CD4-positive, alpha-beta T cell treated with Interleukin-15 for 4 hours (primary cell): ENCODE data around the gene MTCH1.
"Not testable (repeated sequence)": the region's sequence is repeated elsewhere in the genome, so short reads cannot be mapped to it uniquely, and the experiment has no call there.

Experiments
- DNase-seq: peaks from one replicate; pipeline ENCODE4 v3.0.0-alpha.2; 2020; ENCODE audit warnings: low spot score

MTCH1 gene

GRCh38 chr6:36954262-36954931 lies 31.6 kb downstream of the MTCH1 start, which contains the start of gene PI16:
Gene PI16, plus strand, starts transcription at chr6:36954738. Its CDS starts 23 bp downstream, at chr6:36954761.
- peak; percentile 27 for DNase-seq

GRCh38 chr6:36953931-36954261 lies 32.1 kb downstream of the MTCH1 start:
- no peak for DNase-seq

- DNase-seq = no peak
These were observed 36.4 kb downstream of the MTCH1 start for GRCh38 chr6:36949636-36950035.

- not testable (repeated sequence) for DNase-seq
These were observed 36.9 kb downstream of the MTCH1 start for GRCh38 chr6:36949076-36949475.

- peak; percentile 65 for DNase-seq
These were observed 38.2 kb downstream of the MTCH1 start for GRCh38 chr6:36947570-36948351.

- no peak for DNase-seq
These were observed 39.5 kb downstream of the MTCH1 start for GRCh38 chr6:36946526-36946925.

GRCh38 chr6:36945301-36945700 lies 40.7 kb downstream of the MTCH1 start:
- DNase-seq = no peak

GRCh38 chr6:36944650-36945049 lies 41.3 kb downstream of the MTCH1 start:
- no peak for DNase-seq

- not testable (repeated sequence) for DNase-seq
These were observed 43.7 kb downstream of the MTCH1 start for GRCh38 chr6:36942329-36942728.

GRCh38 chr6:36941561-36941960 lies 44.4 kb downstream of the MTCH1 start:
- not testable (repeated sequence) for DNase-seq

- no peak for DNase-seq
These were observed 46.0 kb downstream of the MTCH1 start for GRCh38 chr6:36940027-36940426.

- not testable (repeated sequence) for DNase-seq
These were observed 47.0 kb downstream of the MTCH1 start for GRCh38 chr6:36939005-36939404.

GRCh38 chr6:36938536-36938935 lies 47.5 kb downstream of the MTCH1 start:
- no peak for DNase-seq

GRCh38 chr6:36937896-36938295 lies 48.1 kb downstream of the MTCH1 start:
- DNase-seq = no peak

- DNase-seq = no peak
These were observed 49.2 kb downstream of the MTCH1 start for GRCh38 chr6:36936824-36937223.

- DNase-seq = no peak
These were observed 51.1 kb downstream of the MTCH1 start for GRCh38 chr6:36934901-36935300.

GRCh38 chr6:36933519-36933918 lies 52.5 kb downstream of the MTCH1 start:
- DNase-seq = no peak

GRCh38 chr6:36933102-36933501 lies 52.9 kb downstream of the MTCH1 start:
- no peak for DNase-seq

GRCh38 chr6:36930483-36930882 lies 55.5 kb downstream of the MTCH1 start:
- no peak for DNase-seq

GRCh38 chr6:36929607-36930006 lies 56.4 kb downstream of the MTCH1 start:
- DNase-seq = no peak

GRCh38 chr6:36929152-36929551 lies 56.8 kb downstream of the MTCH1 start:
- no peak for DNase-seq

- DNase-seq = no peak
These were observed 57.5 kb downstream of the MTCH1 start for GRCh38 chr6:36928547-36928918.

- no peak for DNase-seq
These were observed 58.1 kb downstream of the MTCH1 start for GRCh38 chr6:36927691-36928546.
